HEK293 (cell line): Measurements from ENCODE around the gene CARD14.

Experiments
- MEIS1 ChIP-seq: sonication (generic); formaldehyde crosslinking; IDR thresholded peaks from 2 replicates; pipeline ENCODE4 v1.8.1; 2022; ENCODE audit warnings: missing genetic modification reagents, mild to moderate bottlenecking, borderline replicate concordance
- MYNN ChIP-seq: fragments of 450-650 bp; formaldehyde crosslinking; IDR thresholded peaks from 2 replicates; pipeline ENCODE4 v1.5.1; 2016; ENCODE audit warnings: missing biosample characterization, missing genetic modification characterization, borderline replicate concordance
- MZF1 ChIP-seq: fragments of 450-650 bp; formaldehyde crosslinking; IDR thresholded peaks from 2 replicates; pipeline ENCODE4 v1.5.1; 2017; ENCODE audit warnings: missing biosample characterization, missing genetic modification characterization, borderline replicate concordance
- SP2 ChIP-seq: fragments of 450-650 bp; formaldehyde crosslinking; IDR thresholded peaks from 2 replicates; pipeline ENCODE4 v1.5.1; 2016; ENCODE audit warnings: missing biosample characterization, missing genetic modification characterization
- SP7 ChIP-seq: fragments of 450-650 bp; formaldehyde crosslinking; IDR thresholded peaks from 2 replicates; pipeline ENCODE4 v1.5.1; 2016; ENCODE audit warnings: missing biosample characterization, missing genetic modification characterization
- ZBTB1 ChIP-seq: fragments of 450-650 bp; formaldehyde crosslinking; IDR thresholded peaks from 2 replicates; pipeline ENCODE4 v1.5.1; 2016; ENCODE audit warnings: missing biosample characterization, missing genetic modification characterization
- ZFHX2 ChIP-seq: fragments of 450-650 bp; formaldehyde crosslinking; conservative IDR thresholded peaks from 2 replicates; pipeline ENCODE4 v1.5.1; 2016; ENCODE audit warnings: missing biosample characterization, missing genetic modification characterization
- ZFP41 ChIP-seq: fragments of 450-650 bp; formaldehyde crosslinking; IDR thresholded peaks from 2 replicates; pipeline ENCODE4 v1.5.1; 2016; ENCODE audit warnings: missing biosample characterization, missing genetic modification characterization, borderline replicate concordance
- ZNF121 ChIP-seq: fragments of 450-650 bp; formaldehyde crosslinking; IDR thresholded peaks from 2 replicates; pipeline ENCODE4 v1.5.1; 2016; ENCODE audit warnings: missing biosample characterization, missing genetic modification characterization
- ZNF132 ChIP-seq: fragments of 450-650 bp; formaldehyde crosslinking; IDR thresholded peaks from 2 replicates; pipeline ENCODE4 v1.5.1; 2017; ENCODE audit warnings: missing biosample characterization, missing genetic modification characterization, borderline replicate concordance
- ZNF16 ChIP-seq: fragments of 450-650 bp; formaldehyde crosslinking; IDR thresholded peaks from 2 replicates; pipeline ENCODE4 v1.5.1; 2016; ENCODE audit warnings: low read depth, missing biosample characterization, missing genetic modification characterization
- ZNF175 ChIP-seq: fragments of 450-650 bp; formaldehyde crosslinking; IDR thresholded peaks from 2 replicates; pipeline ENCODE4 v1.5.1; 2016; ENCODE audit warnings: missing biosample characterization, missing genetic modification characterization
- ZNF184 ChIP-seq: fragments of 450-650 bp; IDR thresholded peaks from 2 replicates; pipeline ENCODE4 v1.5.1; 2018; ENCODE audit warnings: missing biosample characterization, mild to moderate bottlenecking, missing genetic modification characterization
- ZNF24 ChIP-seq: fragments of 450-650 bp; formaldehyde crosslinking; IDR thresholded peaks from 2 replicates; pipeline ENCODE4 v1.5.1; 2016; ENCODE audit warnings: missing biosample characterization, missing genetic modification characterization
- ZNF274 ChIP-seq, 2 experiments: fragments of 200-500 bp in 1 of 2; fragments of 450-650 bp in 1 of 2; sonication (Bioruptor generic) in 1 of 2; formaldehyde crosslinking in 1 of 2; IDR thresholded peaks; 2 replicates each; pipeline versions ENCODE4 v1.5.1 to v1.6.1; 2014 to 2016; ENCODE audit warnings: borderline replicate concordance in 1 of 2, inconsistent platforms in 1 of 2, low read length in 1 of 2, missing biosample characterization in 1 of 2, missing genetic modification characterization in 1 of 2
- ZNF311 ChIP-seq: fragments of 450-650 bp; formaldehyde crosslinking; IDR thresholded peaks from 2 replicates; pipeline ENCODE4 v1.5.1; 2017; ENCODE audit warnings: missing biosample characterization, missing genetic modification characterization, borderline replicate concordance
- ZNF416 ChIP-seq: fragments of 450-650 bp; formaldehyde crosslinking; IDR thresholded peaks from 2 replicates; pipeline ENCODE4 v1.5.1; 2016; ENCODE audit warnings: missing biosample characterization, missing genetic modification characterization
- ZNF548 ChIP-seq: fragments of 450-650 bp; formaldehyde crosslinking; IDR thresholded peaks from 2 replicates; pipeline ENCODE4 v1.5.1; 2016; ENCODE audit warnings: missing biosample characterization, missing genetic modification characterization
- ZNF558 ChIP-seq: fragments of 450-650 bp; formaldehyde crosslinking; IDR thresholded peaks from 2 replicates; pipeline ENCODE4 v1.5.1; 2016; ENCODE audit warnings: missing biosample characterization, missing genetic modification characterization
- ZNF560 ChIP-seq: fragments of 450-650 bp; formaldehyde crosslinking; IDR thresholded peaks from 2 replicates; pipeline ENCODE4 v1.5.1; 2017; ENCODE audit warnings: missing biosample characterization, missing genetic modification characterization, borderline replicate concordance
- ZNF626 ChIP-seq: fragments of 450-650 bp; sonication (Bioruptor Pico); formaldehyde crosslinking; IDR thresholded peaks from 2 replicates; pipeline ENCODE4 v1.5.1; 2018; ENCODE audit warnings: missing biosample characterization, missing genetic modification characterization, inconsistent platforms
- ZNF785 ChIP-seq: fragments of 450-650 bp; formaldehyde crosslinking; IDR thresholded peaks from 2 replicates; pipeline ENCODE4 v1.5.1; 2016; ENCODE audit warnings: missing biosample characterization, missing genetic modification characterization
- ZNF791 ChIP-seq: fragments of 450-650 bp; formaldehyde crosslinking; IDR thresholded peaks from 2 replicates; pipeline ENCODE4 v1.5.1; 2016; ENCODE audit warnings: missing biosample characterization, missing genetic modification characterization
- TF ChIP-seq, protein P1 (sequence below): fragments of 450-650 bp; formaldehyde crosslinking; IDR thresholded peaks from 2 replicates; pipeline ENCODE4 v1.5.1; 2016; ENCODE audit warnings: missing biosample characterization, missing genetic modification characterization
- TF ChIP-seq, protein P2 (sequence below): fragments of 450-650 bp; formaldehyde crosslinking; IDR thresholded peaks from 2 replicates; pipeline ENCODE4 v1.5.1; 2016; ENCODE audit warnings: missing biosample characterization, missing genetic modification characterization
- TF ChIP-seq, protein P3 (sequence below): fragments of 450-650 bp; formaldehyde crosslinking; IDR thresholded peaks from 2 replicates; pipeline ENCODE4 v1.5.1; 2016; ENCODE audit warnings: missing biosample characterization, missing genetic modification characterization
- TF ChIP-seq, protein P4 (sequence below): fragments of 450-650 bp; formaldehyde crosslinking; IDR thresholded peaks from 2 replicates; pipeline ENCODE4 v1.5.1; 2016; ENCODE audit warnings: missing biosample characterization, missing genetic modification characterization, borderline replicate concordance

CARD14 gene

DNA sequence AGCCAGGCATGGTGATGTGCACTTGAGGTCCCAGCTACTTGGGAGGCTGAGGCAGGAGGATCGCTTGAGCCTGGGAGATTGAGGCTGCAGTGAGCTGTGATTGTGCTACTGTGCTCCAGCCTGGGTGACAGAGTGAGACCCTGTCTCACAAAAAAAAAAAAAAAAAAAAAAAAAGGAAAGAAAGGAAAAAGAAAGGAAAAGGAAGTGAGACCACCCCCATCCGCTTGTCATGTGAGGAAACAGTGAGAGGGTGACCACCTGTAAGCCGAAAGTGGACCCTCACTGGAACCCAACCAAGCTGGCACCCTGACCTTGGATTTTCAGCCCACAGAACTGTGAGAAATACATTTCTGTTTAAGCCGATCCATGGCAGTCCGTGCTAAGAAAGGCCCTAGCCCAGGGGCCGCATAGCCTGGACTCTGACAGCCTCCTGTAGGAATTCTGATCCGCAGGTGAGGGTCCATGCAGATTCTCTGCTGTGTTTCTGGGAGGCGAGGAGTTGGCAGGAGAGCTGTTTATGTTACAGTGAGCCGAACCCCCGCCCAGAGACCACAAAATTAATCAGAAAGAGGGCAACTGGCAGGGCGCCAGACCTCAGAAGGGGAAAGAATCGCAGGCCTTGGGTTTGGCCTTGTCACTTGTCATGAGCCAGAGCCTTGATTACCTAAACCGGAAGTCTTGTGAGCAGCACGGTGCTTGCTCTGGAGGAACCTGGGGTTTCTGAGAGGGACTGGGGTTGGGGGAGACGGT is 49.4 kb downstream of the CARD14 start (continued):
- no peak for TF ChIP-seq ZBTB1 (tag by site-specific recombination)
- no peak for TF ChIP-seq ZNF626 (tag by site-specific recombination)
- TF ChIP-seq, protein P1, sequence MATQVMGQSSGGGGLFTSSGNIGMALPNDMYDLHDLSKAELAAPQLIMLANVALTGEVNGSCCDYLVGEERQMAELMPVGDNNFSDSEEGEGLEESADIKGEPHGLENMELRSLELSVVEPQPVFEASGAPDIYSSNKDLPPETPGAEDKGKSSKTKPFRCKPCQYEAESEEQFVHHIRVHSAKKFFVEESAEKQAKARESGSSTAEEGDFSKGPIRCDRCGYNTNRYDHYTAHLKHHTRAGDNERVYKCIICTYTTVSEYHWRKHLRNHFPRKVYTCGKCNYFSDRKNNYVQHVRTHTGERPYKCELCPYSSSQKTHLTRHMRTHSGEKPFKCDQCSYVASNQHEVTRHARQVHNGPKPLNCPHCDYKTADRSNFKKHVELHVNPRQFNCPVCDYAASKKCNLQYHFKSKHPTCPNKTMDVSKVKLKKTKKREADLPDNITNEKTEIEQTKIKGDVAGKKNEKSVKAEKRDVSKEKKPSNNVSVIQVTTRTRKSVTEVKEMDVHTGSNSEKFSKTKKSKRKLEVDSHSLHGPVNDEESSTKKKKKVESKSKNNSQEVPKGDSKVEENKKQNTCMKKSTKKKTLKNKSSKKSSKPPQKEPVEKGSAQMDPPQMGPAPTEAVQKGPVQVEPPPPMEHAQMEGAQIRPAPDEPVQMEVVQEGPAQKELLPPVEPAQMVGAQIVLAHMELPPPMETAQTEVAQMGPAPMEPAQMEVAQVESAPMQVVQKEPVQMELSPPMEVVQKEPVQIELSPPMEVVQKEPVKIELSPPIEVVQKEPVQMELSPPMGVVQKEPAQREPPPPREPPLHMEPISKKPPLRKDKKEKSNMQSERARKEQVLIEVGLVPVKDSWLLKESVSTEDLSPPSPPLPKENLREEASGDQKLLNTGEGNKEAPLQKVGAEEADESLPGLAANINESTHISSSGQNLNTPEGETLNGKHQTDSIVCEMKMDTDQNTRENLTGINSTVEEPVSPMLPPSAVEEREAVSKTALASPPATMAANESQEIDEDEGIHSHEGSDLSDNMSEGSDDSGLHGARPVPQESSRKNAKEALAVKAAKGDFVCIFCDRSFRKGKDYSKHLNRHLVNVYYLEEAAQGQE = no peak
- TF ChIP-seq MZF1 (tag by site-specific recombination) = no peak
- no peak for TF ChIP-seq ZNF548 (tag by site-specific recombination)
- no peak for TF ChIP-seq ZNF560 (tag by site-specific recombination)
- peak; percentile 35 for TF ChIP-seq SP2
- TF ChIP-seq ZNF16 (tag by site-specific recombination) = no peak
- TF ChIP-seq MYNN = no peak
- TF ChIP-seq ZNF311 (tag by site-specific recombination) = no peak
- TF ChIP-seq ZNF791 = no peak
- no peak for TF ChIP-seq ZFHX2 (tag by site-specific recombination)
- no peak for TF ChIP-seq ZNF416 (tag by site-specific recombination)
- no peak; the same call in 1 of the 2 replicates for TF ChIP-seq ZNF24 (tag by site-specific recombination)
- no peak for TF ChIP-seq ZFP41 (tag by site-specific recombination)
- TF ChIP-seq SP7 (tag by site-specific recombination) = peak; percentile 55; the same call in 1 of the 2 replicates
- no peak for TF ChIP-seq MEIS1 (CRISPR knock-in tag)
- no peak for TF ChIP-seq ZNF121 (tag by site-specific recombination)
- TF ChIP-seq ZNF184 (tag by site-specific recombination) = peak; percentile 84
- no peak for TF ChIP-seq ZNF558 (tag by site-specific recombination)
- TF ChIP-seq, protein P2, sequence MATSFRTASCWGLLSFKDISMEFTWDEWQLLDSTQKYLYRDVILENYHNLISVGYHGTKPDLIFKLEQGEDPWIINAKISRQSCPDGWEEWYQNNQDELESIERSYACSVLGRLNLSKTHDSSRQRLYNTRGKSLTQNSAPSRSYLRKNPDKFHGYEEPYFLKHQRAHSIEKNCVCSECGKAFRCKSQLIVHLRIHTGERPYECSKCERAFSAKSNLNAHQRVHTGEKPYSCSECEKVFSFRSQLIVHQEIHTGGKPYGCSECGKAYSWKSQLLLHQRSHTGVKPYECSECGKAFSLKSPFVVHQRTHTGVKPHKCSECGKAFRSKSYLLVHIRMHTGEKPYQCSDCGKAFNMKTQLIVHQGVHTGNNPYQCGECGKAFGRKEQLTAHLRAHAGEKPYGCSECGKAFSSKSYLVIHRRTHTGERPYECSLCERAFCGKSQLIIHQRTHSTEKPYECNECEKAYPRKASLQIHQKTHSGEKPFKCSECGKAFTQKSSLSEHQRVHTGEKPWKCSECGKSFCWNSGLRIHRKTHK (tag by site-specific recombination) = no peak
- TF ChIP-seq ZNF274 (IDR thresholded peaks at IDR 0.05; ENCODE audit: low read length) = no peak
- TF ChIP-seq ZNF274 (tag by site-specific recombination; IDR thresholded peaks at IDR 0.05; ENCODE audit: borderline replicate concordance) = no peak
- TF ChIP-seq ZNF785 (tag by site-specific recombination) = no peak
- TF ChIP-seq, protein P3, sequence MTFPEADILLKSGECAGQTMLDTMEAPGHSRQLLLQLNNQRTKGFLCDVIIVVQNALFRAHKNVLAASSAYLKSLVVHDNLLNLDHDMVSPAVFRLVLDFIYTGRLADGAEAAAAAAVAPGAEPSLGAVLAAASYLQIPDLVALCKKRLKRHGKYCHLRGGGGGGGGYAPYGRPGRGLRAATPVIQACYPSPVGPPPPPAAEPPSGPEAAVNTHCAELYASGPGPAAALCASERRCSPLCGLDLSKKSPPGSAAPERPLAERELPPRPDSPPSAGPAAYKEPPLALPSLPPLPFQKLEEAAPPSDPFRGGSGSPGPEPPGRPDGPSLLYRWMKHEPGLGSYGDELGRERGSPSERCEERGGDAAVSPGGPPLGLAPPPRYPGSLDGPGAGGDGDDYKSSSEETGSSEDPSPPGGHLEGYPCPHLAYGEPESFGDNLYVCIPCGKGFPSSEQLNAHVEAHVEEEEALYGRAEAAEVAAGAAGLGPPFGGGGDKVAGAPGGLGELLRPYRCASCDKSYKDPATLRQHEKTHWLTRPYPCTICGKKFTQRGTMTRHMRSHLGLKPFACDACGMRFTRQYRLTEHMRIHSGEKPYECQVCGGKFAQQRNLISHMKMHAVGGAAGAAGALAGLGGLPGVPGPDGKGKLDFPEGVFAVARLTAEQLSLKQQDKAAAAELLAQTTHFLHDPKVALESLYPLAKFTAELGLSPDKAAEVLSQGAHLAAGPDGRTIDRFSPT (tag by site-specific recombination) = no peak
- no peak for TF ChIP-seq ZNF132 (tag by site-specific recombination)
- TF ChIP-seq, protein P4, sequence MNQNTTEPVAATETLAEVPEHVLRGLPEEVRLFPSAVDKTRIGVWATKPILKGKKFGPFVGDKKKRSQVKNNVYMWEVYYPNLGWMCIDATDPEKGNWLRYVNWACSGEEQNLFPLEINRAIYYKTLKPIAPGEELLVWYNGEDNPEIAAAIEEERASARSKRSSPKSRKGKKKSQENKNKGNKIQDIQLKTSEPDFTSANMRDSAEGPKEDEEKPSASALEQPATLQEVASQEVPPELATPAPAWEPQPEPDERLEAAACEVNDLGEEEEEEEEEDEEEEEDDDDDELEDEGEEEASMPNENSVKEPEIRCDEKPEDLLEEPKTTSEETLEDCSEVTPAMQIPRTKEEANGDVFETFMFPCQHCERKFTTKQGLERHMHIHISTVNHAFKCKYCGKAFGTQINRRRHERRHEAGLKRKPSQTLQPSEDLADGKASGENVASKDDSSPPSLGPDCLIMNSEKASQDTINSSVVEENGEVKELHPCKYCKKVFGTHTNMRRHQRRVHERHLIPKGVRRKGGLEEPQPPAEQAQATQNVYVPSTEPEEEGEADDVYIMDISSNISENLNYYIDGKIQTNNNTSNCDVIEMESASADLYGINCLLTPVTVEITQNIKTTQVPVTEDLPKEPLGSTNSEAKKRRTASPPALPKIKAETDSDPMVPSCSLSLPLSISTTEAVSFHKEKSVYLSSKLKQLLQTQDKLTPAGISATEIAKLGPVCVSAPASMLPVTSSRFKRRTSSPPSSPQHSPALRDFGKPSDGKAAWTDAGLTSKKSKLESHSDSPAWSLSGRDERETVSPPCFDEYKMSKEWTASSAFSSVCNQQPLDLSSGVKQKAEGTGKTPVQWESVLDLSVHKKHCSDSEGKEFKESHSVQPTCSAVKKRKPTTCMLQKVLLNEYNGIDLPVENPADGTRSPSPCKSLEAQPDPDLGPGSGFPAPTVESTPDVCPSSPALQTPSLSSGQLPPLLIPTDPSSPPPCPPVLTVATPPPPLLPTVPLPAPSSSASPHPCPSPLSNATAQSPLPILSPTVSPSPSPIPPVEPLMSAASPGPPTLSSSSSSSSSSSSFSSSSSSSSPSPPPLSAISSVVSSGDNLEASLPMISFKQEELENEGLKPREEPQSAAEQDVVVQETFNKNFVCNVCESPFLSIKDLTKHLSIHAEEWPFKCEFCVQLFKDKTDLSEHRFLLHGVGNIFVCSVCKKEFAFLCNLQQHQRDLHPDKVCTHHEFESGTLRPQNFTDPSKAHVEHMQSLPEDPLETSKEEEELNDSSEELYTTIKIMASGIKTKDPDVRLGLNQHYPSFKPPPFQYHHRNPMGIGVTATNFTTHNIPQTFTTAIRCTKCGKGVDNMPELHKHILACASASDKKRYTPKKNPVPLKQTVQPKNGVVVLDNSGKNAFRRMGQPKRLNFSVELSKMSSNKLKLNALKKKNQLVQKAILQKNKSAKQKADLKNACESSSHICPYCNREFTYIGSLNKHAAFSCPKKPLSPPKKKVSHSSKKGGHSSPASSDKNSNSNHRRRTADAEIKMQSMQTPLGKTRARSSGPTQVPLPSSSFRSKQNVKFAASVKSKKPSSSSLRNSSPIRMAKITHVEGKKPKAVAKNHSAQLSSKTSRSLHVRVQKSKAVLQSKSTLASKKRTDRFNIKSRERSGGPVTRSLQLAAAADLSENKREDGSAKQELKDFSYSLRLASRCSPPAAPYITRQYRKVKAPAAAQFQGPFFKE (tag by site-specific recombination) = no peak
- no peak for TF ChIP-seq ZNF175 (tag by site-specific recombination)
